Gastrocnemius medialis (tissue), 4 donors: ENCODE data around the gene RBM33. TPM values are rescaled to one million over a fixed set of nuclear protein-coding genes. Genes with fewer than 3 reads are reported as not detected.

Experiments used
- ATAC-seq, 2 donors: fragments of 150-250 bp; one replicate each; pipeline ENCODE4 v1.9.1; 2016
- DNase-seq, 2 donors: peaks; one replicate each; pipeline ENCODE4 v3.0.0-alpha.2; 2019
- H3K27ac ChIP-seq, 4 donors: fragments of 200-600 bp; sonication (generic); 1 replicate in 1 of 4; 2 replicates in 3 of 4; pipeline ENCODE4 v1.5.1; 2016 to 2018; ENCODE audit warnings: mild to moderate bottlenecking in 2 of 4, moderate library complexity in 1 of 4
- H3K27me3 ChIP-seq, 3 donors: fragments of 200-600 bp; sonication (generic) in 2 of 3; 1 replicate in 1 of 3; 2 replicates in 2 of 3; pipeline versions ENCODE4 v1.5.1 to v1.6.0; 2016 to 2019; ENCODE audit warnings: mild to moderate bottlenecking in 1 of 3, moderate library complexity in 1 of 3
- H3K36me3 ChIP-seq, 2 donors: fragments of 200-600 bp; sonication (generic) in 1 of 2; one replicate each; pipeline ENCODE4 v1.5.1; 2017 to 2018
- H3K4me1 ChIP-seq, 2 donors: fragments of 200-600 bp; sonication (generic) in 1 of 2; one replicate each; pipeline ENCODE4 v1.5.1; 2016 to 2017; ENCODE audit warnings: mild to moderate bottlenecking in 2 of 2
- H3K4me3 ChIP-seq, 4 donors: fragments of 200-600 bp; sonication (generic) in 3 of 4; 1 replicate in 1 of 4; 2 replicates in 3 of 4; pipeline ENCODE4 v1.5.1; 2016 to 2019; ENCODE audit warnings: mild to moderate bottlenecking in 2 of 4
- H3K9me3 ChIP-seq, 3 donors: fragments of 200-600 bp; sonication (generic) in 2 of 3; 1 replicate in 1 of 3; 2 replicates in 2 of 3; pipeline ENCODE4 v1.5.1; 2016 to 2019
- POLR2A ChIP-seq, 2 donors: fragments of 450-650 bp; IDR thresholded peaks; one replicate each; pipeline ENCODE4 v1.6.1; 2017; ENCODE audit warnings: antibody characterized with exemption in 2 of 2, mild to moderate bottlenecking in 2 of 2, moderate library complexity in 2 of 2
- in situ Hi-C, 4 donors: fragments of 200-750 bp; cut with MboI; loops; one replicate each; pipeline versions ENCODE4 v1.15.0 to v1.8.0; 2017; ENCODE audit warnings: low sequenced_read_pairs in 4 of 4
- intact Hi-C: fragments of 100-400 bp; cut with DNase I; formaldehyde crosslinking; loops from one replicate; pipeline ENCODE4 v1.15.1; 2023; ENCODE audit warnings: low total_unique reads
- total RNA-seq, 4 donors: library from RNA; depleted of rRNA; stranded (reverse); fragments of >200 nt; gene quantifications; one replicate each; pipeline versions ENCODE4 v1.1.0 to v1.2.3, GENCODE V29; 2016
- TF ChIP-seq, protein P1 (sequence below), 5 experiments: fragments of 450-650 bp in 3 of 5; fragments of 200-600 bp in 2 of 5; sonication (generic) in 2 of 5; IDR thresholded peaks in 4 of 5; conservative IDR thresholded peaks in 1 of 5; 1 replicate in 4 of 5; 2 replicates in 1 of 5; pipeline ENCODE4 v1.5.1; 2016 to 2019; ENCODE audit warnings: antibody characterized with exemption in 5 of 5, mild to moderate bottlenecking in 3 of 5, moderate library complexity in 3 of 5

The RBM33 gene
- total RNA-seq, 4 donors from 2014 or later: 16.6 to 30.0 (median 28.1) TPM

DNA sequence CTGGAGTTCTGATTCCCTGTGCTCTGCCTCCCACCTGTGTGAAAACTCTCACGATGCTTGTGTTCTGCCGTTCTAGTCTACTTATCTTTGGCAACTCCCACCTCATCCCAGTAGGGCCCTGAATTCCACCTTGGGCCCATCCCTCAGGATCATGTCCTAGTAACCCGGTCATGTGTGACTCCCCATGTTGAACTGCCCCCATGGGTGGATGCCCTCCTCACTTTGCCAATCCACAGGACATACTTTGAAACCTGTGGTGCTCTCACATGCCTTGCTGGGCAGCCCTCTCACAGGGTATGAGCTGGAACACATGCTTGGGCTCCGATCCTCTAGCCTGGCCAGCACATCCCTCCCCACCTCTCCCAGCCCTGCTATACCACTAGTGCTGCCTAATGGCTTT is 3.8 kb upstream of the RBM33 start:
- Histone ChIP-seq H3K27me3 (no peaks in the 10 kb centered on the region), H3K27ac (no peak overlapping the region), H3K4me1 (peaks cover 10 to 11% of the 10 kb centered on the region in 2 donors), H3K36me3 (peaks cover 0 to 16% of the 10 kb centered on the region in 2 donors), H3K4me3 (no peak overlapping the region), H3K9me3 (no peaks in the 10 kb centered on the region)
- in situ Hi-C loops: no loop called here
- intact Hi-C loops: loop anchor here (5.0 kb wide), 1 partner anchor 67 kb away; no protein-coding TSS in a partner anchor
- no peak for ATAC-seq
- no peak for DNase-seq
- TF ChIP-seq, protein P1, sequence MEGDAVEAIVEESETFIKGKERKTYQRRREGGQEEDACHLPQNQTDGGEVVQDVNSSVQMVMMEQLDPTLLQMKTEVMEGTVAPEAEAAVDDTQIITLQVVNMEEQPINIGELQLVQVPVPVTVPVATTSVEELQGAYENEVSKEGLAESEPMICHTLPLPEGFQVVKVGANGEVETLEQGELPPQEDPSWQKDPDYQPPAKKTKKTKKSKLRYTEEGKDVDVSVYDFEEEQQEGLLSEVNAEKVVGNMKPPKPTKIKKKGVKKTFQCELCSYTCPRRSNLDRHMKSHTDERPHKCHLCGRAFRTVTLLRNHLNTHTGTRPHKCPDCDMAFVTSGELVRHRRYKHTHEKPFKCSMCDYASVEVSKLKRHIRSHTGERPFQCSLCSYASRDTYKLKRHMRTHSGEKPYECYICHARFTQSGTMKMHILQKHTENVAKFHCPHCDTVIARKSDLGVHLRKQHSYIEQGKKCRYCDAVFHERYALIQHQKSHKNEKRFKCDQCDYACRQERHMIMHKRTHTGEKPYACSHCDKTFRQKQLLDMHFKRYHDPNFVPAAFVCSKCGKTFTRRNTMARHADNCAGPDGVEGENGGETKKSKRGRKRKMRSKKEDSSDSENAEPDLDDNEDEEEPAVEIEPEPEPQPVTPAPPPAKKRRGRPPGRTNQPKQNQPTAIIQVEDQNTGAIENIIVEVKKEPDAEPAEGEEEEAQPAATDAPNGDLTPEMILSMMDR (IDR thresholded peaks at IDR 0.05 in 4 of 5, conservative IDR thresholded peaks at IDR 0.05 in 1 of 5): no peak
- no peak for TF ChIP-seq POLR2A (IDR thresholded peaks at IDR 0.05)

DNA sequence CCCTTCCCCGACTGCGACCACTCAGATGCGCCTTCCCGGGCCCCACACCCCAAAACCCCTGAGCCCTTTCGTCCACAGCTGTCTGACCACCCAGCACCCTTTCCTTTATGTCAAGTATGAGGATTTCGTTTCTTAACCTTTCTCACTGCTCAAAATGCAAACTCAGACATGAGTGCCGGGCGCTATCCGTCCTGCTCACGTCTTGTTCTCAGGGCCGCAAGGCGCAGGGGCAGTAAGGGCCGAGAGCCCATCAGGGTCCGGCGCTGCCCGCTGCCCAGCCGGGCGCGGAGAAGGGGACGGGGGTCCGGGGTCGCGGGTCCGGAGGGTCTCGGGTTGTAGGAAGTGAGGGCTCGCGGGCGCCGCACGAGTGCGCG is 670 bp upstream of the RBM33 start:
- Histone ChIP-seq H3K4me3 (peak overlapping the region; percentile 83 to 99 (median 90)), H3K9me3 (peaks cover 0 to 3% (median 0%) of the 10 kb centered on the region in 3 donors), H3K36me3 (peaks cover 0 to 22% of the 10 kb centered on the region in 2 donors), H3K27me3 (no peaks in the 10 kb centered on the region), H3K4me1 (peaks cover 29% of the 10 kb centered on the region in 2 donors), H3K27ac (peak overlapping the region; percentile 93 to 98 (median 96))
- DNase-seq (peak in 1 of 2 donors; percentile 14), ATAC-seq (peak in 1 of 2 donors; percentile 23)
- intact Hi-C loops (loop anchor here (2.0 to 5.0 kb wide), 2 partner anchors 64 to 641 kb away; partner anchors contain the start of gene PAXIP1), in situ Hi-C loops (no loop called here)
- TF ChIP-seq, protein P1 (IDR thresholded peaks at IDR 0.05 in 4 of 5, conservative IDR thresholded peaks at IDR 0.05 in 1 of 5): no peak
- no peak for TF ChIP-seq POLR2A (IDR thresholded peaks at IDR 0.05)

DNA sequence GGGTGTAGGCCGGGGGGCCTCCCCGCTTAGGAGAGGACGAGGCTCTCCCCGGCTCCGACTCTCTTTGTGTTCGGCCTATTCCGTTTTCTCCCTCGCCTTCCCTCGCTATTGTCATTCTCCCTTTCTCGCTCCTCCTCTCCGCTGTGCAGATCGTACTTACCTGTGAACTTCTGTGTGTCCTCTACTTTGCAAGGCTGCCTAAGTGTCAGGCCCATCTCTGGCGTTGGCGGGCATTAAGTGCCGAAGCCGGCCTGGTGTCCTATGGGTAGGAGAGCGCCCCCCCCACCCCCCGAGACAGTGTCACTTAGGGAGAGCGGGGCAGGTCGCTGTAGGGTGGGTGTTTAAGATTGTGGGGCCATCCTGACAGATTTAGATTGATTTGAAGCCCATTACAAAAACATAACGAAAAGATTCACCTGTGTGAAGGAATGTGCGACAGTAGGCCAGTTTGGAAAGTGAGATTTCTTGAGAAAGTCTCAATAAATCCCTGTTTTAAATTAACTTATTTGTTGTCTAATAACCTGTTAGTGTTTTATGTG is 579 bp downstream of the RBM33 start:
- peak in 1 of 2 donors; percentile 35 for DNase-seq

DNA sequence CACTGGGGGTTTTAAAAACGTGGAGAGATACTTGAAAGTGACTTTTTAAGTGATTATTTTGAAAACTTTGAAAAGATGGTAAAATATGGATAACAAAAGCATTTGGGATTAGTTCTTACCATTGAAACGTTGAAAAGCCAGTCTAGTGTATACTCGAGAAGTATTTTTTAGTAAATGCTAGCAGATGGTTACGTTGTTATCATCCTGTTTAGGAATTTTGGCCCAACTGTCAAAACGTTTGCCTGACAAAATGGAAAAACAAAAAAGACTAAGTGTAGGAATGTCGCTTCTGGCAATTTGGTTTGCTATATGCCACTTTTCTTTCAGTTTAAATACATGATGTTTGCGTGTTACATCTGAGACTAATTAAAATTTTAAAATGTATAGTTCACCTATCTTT is 1.2 kb downstream of the RBM33 start:
- in situ Hi-C loops (no loop called here), intact Hi-C loops (loop anchor here (2.0 to 5.0 kb wide), 2 partner anchors 92 to 643 kb away; partner anchors contain the start of gene PAXIP1)
- Histone ChIP-seq H3K4me1 (peaks cover 29% of the 10 kb centered on the region in 2 donors), H3K4me3 (peak overlapping the region; percentile 83 to 99 (median 90)), H3K27me3 (no peaks in the 10 kb centered on the region), H3K9me3 (peaks cover 0 to 6% (median 0%) of the 10 kb centered on the region in 3 donors), H3K36me3 (peaks cover 0 to 22% of the 10 kb centered on the region in 2 donors), H3K27ac (peak overlapping the region; percentile 93 to 98 (median 96))
- TF ChIP-seq, protein P1 (IDR thresholded peaks at IDR 0.05 in 4 of 5, conservative IDR thresholded peaks at IDR 0.05 in 1 of 5): no peak
- TF ChIP-seq POLR2A (IDR thresholded peaks at IDR 0.05): no peak
- ATAC-seq (no peak), DNase-seq (no peak)

More for the DNA sequence above, 579 bp downstream of the RBM33 start:
- H3K27ac ChIP-seq: peak overlapping the region; percentile 93 to 98 (median 96)
- peak overlapping the region; percentile 83 to 99 (median 90) for H3K4me3 ChIP-seq
- peaks cover 0 to 6% (median 0%) of the 10 kb centered on the region in 3 donors for H3K9me3 ChIP-seq
- in situ Hi-C loops (no loop called here), intact Hi-C loops (loop anchor here (2.0 to 5.0 kb wide), 3 partner anchors 62 to 642 kb away; partner anchors contain the start of gene PAXIP1)
- peak; percentile 63 to 68 for ATAC-seq
- no peaks in the 10 kb centered on the region for H3K27me3 ChIP-seq
- peaks cover 0 to 22% of the 10 kb centered on the region in 2 donors for H3K36me3 ChIP-seq
- peaks cover 29% of the 10 kb centered on the region in 2 donors for H3K4me1 ChIP-seq
- TF ChIP-seq, protein P1 (IDR thresholded peaks at IDR 0.05 in 4 of 5, conservative IDR thresholded peaks at IDR 0.05 in 1 of 5): no peak
- TF ChIP-seq POLR2A (IDR thresholded peaks at IDR 0.05): no peak
